HEK293 (cell line): ENCODE data around the gene NSUN6.
"Not testable (repeated sequence)": the region's sequence is repeated elsewhere in the genome, so short reads cannot be mapped to it uniquely, and the experiment has no call there.

Source experiments
- CTCF ChIA-PET: fragments of 350-600 bp; formaldehyde crosslinking; extraction: SDS; loops from one replicate; lab custom pipeline; 2021; ENCODE audit warnings: antibody characterized with exemption; lab: Yijun Ruan, JAX
- POLR2A ChIA-PET: fragments of 300-600 bp; formaldehyde crosslinking; extraction: SDS; loops from one replicate; lab custom pipeline; 2020; ENCODE audit warnings: antibody characterized with exemption, inconsistent platforms; lab: Yijun Ruan, JAX
- H3K27ac ChIP-seq: fragments of 200-500 bp; sonication (Bioruptor generic); 2 replicates; pipeline ENCODE4 v1.5.1; 2014; ENCODE audit warnings: low read depth, low read length, control low read depth, inconsistent platforms; ENCODE audit errors: extremely low read depth
- H3K36me3 ChIP-seq, 2 experiments: fragments of 200-500 bp in 1 of 2; sonication (Bioruptor generic) in 1 of 2; 1 replicate in 1 of 2; 2 replicates in 1 of 2; pipeline ENCODE4 v1.5.1; 2014 to 2017; ENCODE audit warnings: inconsistent platforms in 2 of 2, low read length in 2 of 2; ENCODE audit not compliant: control insufficient read depth in 2 of 2, insufficient read depth in 1 of 2
- H3K4me1 ChIP-seq: fragments of 200-500 bp; sonication (Bioruptor generic); 2 replicates; pipeline ENCODE4 v1.5.1; 2014; ENCODE audit warnings: mild to moderate bottlenecking, low read length, inconsistent platforms; ENCODE audit not compliant: control insufficient read depth, insufficient read depth
- H3K4me3 ChIP-seq: 2 replicates; pipeline ENCODE4 v1.5.1; 2011; ENCODE audit warnings: low read depth, mild to moderate bottlenecking, control low read depth, low read length, moderate library complexity
- H3K9me3 ChIP-seq: fragments of 200-500 bp; sonication (Bioruptor generic); 2 replicates; pipeline ENCODE4 v1.5.1; 2014; ENCODE audit warnings: low read depth, low read length, inconsistent platforms; ENCODE audit not compliant: control insufficient read depth, insufficient read depth
- AEBP2 ChIP-seq: fragments of 450-650 bp; formaldehyde crosslinking; IDR thresholded peaks from 2 replicates; pipeline ENCODE4 v1.5.1; 2016; ENCODE audit warnings: missing biosample characterization, missing genetic modification characterization, borderline replicate concordance
- BCL6B ChIP-seq: fragments of 450-650 bp; formaldehyde crosslinking; IDR thresholded peaks from 2 replicates; pipeline ENCODE4 v1.5.1; 2017; ENCODE audit warnings: missing biosample characterization, missing genetic modification characterization
- HOXC10 ChIP-seq: sonication (generic); formaldehyde crosslinking; IDR thresholded peaks from 2 replicates; pipeline ENCODE4 v1.8.1; 2023; ENCODE audit warnings: mild to moderate bottlenecking, missing genetic modification reagents
- OVOL3 ChIP-seq: fragments of 450-650 bp; formaldehyde crosslinking; IDR thresholded peaks from 2 replicates; pipeline ENCODE4 v1.5.1; 2016; ENCODE audit warnings: missing biosample characterization, missing genetic modification characterization
- PATZ1 ChIP-seq: fragments of 450-650 bp; formaldehyde crosslinking; IDR thresholded peaks from 2 replicates; pipeline ENCODE4 v1.5.1; 2016; ENCODE audit warnings: missing biosample characterization, missing genetic modification characterization
- PRDM1 ChIP-seq: fragments of 450-650 bp; formaldehyde crosslinking; IDR thresholded peaks from 2 replicates; pipeline ENCODE4; 2016; ENCODE audit warnings: missing biosample characterization, missing genetic modification characterization
- ZNF112 ChIP-seq: fragments of 450-650 bp; formaldehyde crosslinking; IDR thresholded peaks from 2 replicates; pipeline ENCODE4 v1.5.0; 2017; ENCODE audit warnings: missing biosample characterization, missing genetic modification characterization
- ZNF140 ChIP-seq: fragments of 450-650 bp; formaldehyde crosslinking; IDR thresholded peaks from 2 replicates; pipeline ENCODE4 v1.5.1; 2016; ENCODE audit warnings: missing biosample characterization, missing genetic modification characterization
- ZNF155 ChIP-seq: fragments of 450-650 bp; formaldehyde crosslinking; IDR thresholded peaks from 2 replicates; pipeline ENCODE4 v1.5.1; 2016; ENCODE audit warnings: missing biosample characterization, missing genetic modification characterization
- ZNF302 ChIP-seq: fragments of 450-650 bp; formaldehyde crosslinking; IDR thresholded peaks from 2 replicates; pipeline ENCODE4 v1.5.1; 2016; ENCODE audit warnings: missing biosample characterization, missing genetic modification characterization, low read depth
- ZNF530 ChIP-seq: fragments of 450-650 bp; formaldehyde crosslinking; IDR thresholded peaks from 2 replicates; pipeline ENCODE4 v1.5.1; 2016; ENCODE audit warnings: low read depth, missing biosample characterization, missing genetic modification characterization

The NSUN6 gene

GRCh38 chr10:18572959-18573561 lies 78.3 kb downstream of the NSUN6 start (continued):
- TF ChIP-seq ZNF302 (tag by site-specific recombination) (no peak), ZNF112 (tag by site-specific recombination) (no peak)

- POLR2A ChIA-PET = no interaction called here
- H3K36me3 ChIP-seq = no peaks in the 10 kb centered on the region; a peak in 1 of 3 replicates
- CTCF ChIA-PET = no interaction called here
- H3K4me3 ChIP-seq = no peak overlapping the region
- no peaks in the 10 kb centered on the region for H3K4me1 ChIP-seq
- TF ChIP-seq PRDM1 (tag by site-specific recombination) (peak; percentile 78), AEBP2 (tag by site-specific recombination) (no peak), BCL6B (no peak)
- no peaks in the 10 kb centered on the region for H3K9me3 ChIP-seq
- H3K27ac ChIP-seq = no peak overlapping the region
Measured at GRCh38 chr10:18571780-18572179, 79.6 kb downstream of the NSUN6 start.

GRCh38 chr10:18571076-18571475 lies 80.3 kb downstream of the NSUN6 start:
- TF ChIP-seq PRDM1 (tag by site-specific recombination) (peak; percentile 91), OVOL3 (tag by site-specific recombination) (no peak), HOXC10 (CRISPR knock-in tag) (no peak), PATZ1 (tag by site-specific recombination) (no peak), ZNF155 (tag by site-specific recombination) (no peak), ZNF530 (tag by site-specific recombination) (0 out of 2 replicates have a peak, but pooled peaks have one; percentile 25)
- H3K36me3 ChIP-seq = no peaks in the 10 kb centered on the region; a peak in 1 of 3 replicates
- ChIA-PET CTCF (no interaction called here), POLR2A (no interaction called here)
- H3K4me1 ChIP-seq = no peaks in the 10 kb centered on the region
- no peaks in the 10 kb centered on the region for H3K9me3 ChIP-seq
- H3K4me3 ChIP-seq = no peak overlapping the region
- no peak overlapping the region for H3K27ac ChIP-seq

- H3K4me3 ChIP-seq, H3K9me3 ChIP-seq: not testable (repeated sequence)
- TF ChIP-seq ZNF530 (tag by site-specific recombination) (peak; percentile 87), ZNF140 (tag by site-specific recombination) (peak; percentile 18; the same call in 1 of the 2 replicates)
- TF ChIP-seq, all 188 proteins: peak for 2; not testable (repeated sequence) for 186
- POLR2A ChIA-PET, H3K36me3 ChIP-seq, H3K27ac ChIP-seq, H3K4me1 ChIP-seq, CTCF ChIA-PET: not testable (repeated sequence)
Measured at GRCh38 chr10:18570386-18570785, 81.0 kb downstream of the NSUN6 start.
